OCI-LY7 (cell line): ENCODE results near the gene TMEM255B. TPM values are rescaled to one million over a fixed set of nuclear protein-coding genes. Genes with fewer than 3 reads are reported as not detected.

Experiments used
- BruUV-seq: library from RNA; stranded (reverse); fragments of 400-500 nt; replicated peaks from 2 replicates; lab custom pipeline; 2021; lab: Mats Ljungman, UMichigan
- CTCF ChIA-PET: fragments of 300-600 bp; sonication (Branson Sonifier 250); formaldehyde crosslinking; loops from one replicate; lab custom pipeline; 2022; ENCODE audit warnings: antibody characterized with exemption; ENCODE audit not compliant: unreplicated experiment; lab: Charles Lee
- POLR2A ChIA-PET: fragments of 300-600 bp; sonication (Branson Sonifier 250); formaldehyde crosslinking; loops from one replicate; lab custom pipeline; 2022; ENCODE audit warnings: antibody characterized with exemption; lab: Charles Lee
- DNase-seq: peaks from one replicate; pipeline ENCODE4 v3.0.0-alpha.2; 2015; ENCODE audit warnings: low spot score
- H2AFZ ChIP-seq: fragments of 200-600 bp; sonication (generic), shearing (Covaris generic); 2 replicates; pipeline ENCODE4 v1.6.1; 2014; ENCODE audit warnings: mild to moderate bottlenecking, antibody characterized with exemption, low read length, moderate library complexity
- H3K27ac ChIP-seq: fragments of 200-600 bp; sonication (generic); 2 replicates; pipeline ENCODE4 v1.5.1; 2014; ENCODE audit warnings: mixed run types, low read depth, mild to moderate bottlenecking, moderate library complexity, low read length, inconsistent platforms; ENCODE audit not compliant: poor library complexity, severe bottlenecking
- H3K36me3 ChIP-seq: fragments of 200-600 bp; sonication (generic); 2 replicates; pipeline ENCODE4 v1.6.1; 2014; ENCODE audit warnings: mild to moderate bottlenecking, antibody characterized with exemption, low read length, moderate library complexity, mixed read lengths; ENCODE audit not compliant: insufficient read depth
- H3K4me1 ChIP-seq: fragments of 200-600 bp; sonication (generic); 2 replicates; pipeline ENCODE4 v1.5.1; 2014; ENCODE audit warnings: mild to moderate bottlenecking, low read length; ENCODE audit not compliant: insufficient read depth, poor library complexity, severe bottlenecking
- H3K4me2 ChIP-seq: fragments of 200-600 bp; sonication (generic); 2 replicates; pipeline ENCODE4 v1.6.1; 2014; ENCODE audit warnings: mild to moderate bottlenecking, low read length
- H3K4me3 ChIP-seq: fragments of 200-600 bp; sonication (generic); 2 replicates; pipeline ENCODE4 v1.5.1; 2014; ENCODE audit warnings: mild to moderate bottlenecking, low read depth, low read length; ENCODE audit not compliant: poor library complexity, severe bottlenecking
- H3K79me2 ChIP-seq: fragments of 200-600 bp; sonication (generic); 2 replicates; pipeline ENCODE4 v1.6.1; 2016; ENCODE audit warnings: low read depth, mild to moderate bottlenecking, low read length, moderate library complexity, mixed read lengths; ENCODE audit not compliant: insufficient read depth
- H3K9me2 ChIP-seq: fragments of 200-600 bp; sonication (generic); 2 replicates; pipeline ENCODE4 v1.6.1; 2016; ENCODE audit warnings: mild to moderate bottlenecking, low read length, mixed read lengths; ENCODE audit not compliant: insufficient read depth
- H3K9me3 ChIP-seq: fragments of 200-600 bp; sonication (generic); 2 replicates; pipeline ENCODE4 v1.6.1; 2014; ENCODE audit warnings: mild to moderate bottlenecking, mixed run types, low read length, mixed read lengths
- H4K20me1 ChIP-seq: fragments of 200-600 bp; sonication (generic); 2 replicates; pipeline ENCODE4 v1.6.1; 2014; ENCODE audit warnings: mild to moderate bottlenecking, antibody characterized with exemption, low read length, moderate library complexity, mixed read lengths; ENCODE audit not compliant: insufficient read depth
- EZH2phosphoT487 ChIP-seq: fragments of 200-600 bp; sonication (generic); IDR thresholded peaks from 2 replicates; pipeline ENCODE4 v1.6.1; 2018; ENCODE audit warnings: low read depth, borderline replicate concordance, mild to moderate bottlenecking, mixed run types, antibody characterized with exemption, low read length, moderate library complexity, mixed read lengths
- intact Hi-C: fragments of 100-400 bp; cut with micrococcal nuclease; formaldehyde crosslinking; loops from one replicate; pipeline ENCODE4 v1.10.0; 2022; ENCODE audit not compliant: unreplicated experiment
- total RNA-seq, 2 experiments: library from RNA; depleted of rRNA in 1 of 2; stranded (reverse); fragments of >200 nt in 1 of 2; shearing (Covaris generic) in 1 of 2; gene quantifications; 2 replicates each; pipeline ENCODE4 v1.2.3, GENCODE V29; 2014 to 2022
- TF ChIP-seq, protein P1 (sequence below): fragments of 200-600 bp; sonication (generic); conservative IDR thresholded peaks from 2 replicates; pipeline ENCODE4 v1.5.1; 2014; ENCODE audit warnings: mild to moderate bottlenecking, antibody characterized with exemption, low read length, moderate library complexity, mixed read lengths

The TMEM255B gene
- total RNA-seq, 2 experiments from 2014 or later = 2.6 to 6.8 TPM

DNA sequence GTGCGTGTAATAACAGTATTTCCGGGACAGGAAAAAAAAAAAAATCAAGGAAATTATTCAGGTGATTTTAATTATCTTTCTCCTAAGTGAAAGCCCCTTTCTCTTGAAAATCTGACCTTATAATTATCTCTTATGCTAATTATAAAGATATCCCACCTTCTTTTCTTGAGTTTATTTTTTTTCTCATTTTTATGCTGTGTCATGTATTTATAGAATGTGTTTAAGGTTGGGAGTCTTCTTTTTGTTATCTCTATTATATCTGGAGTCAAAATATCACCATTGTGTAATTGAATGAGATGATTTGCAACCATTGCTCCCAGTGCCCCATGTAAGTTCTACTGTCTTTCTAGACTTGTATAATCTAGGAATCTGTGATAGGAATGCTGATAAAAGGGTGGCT is 3.0 kb downstream of the TMEM255B start:
- Histone ChIP-seq H4K20me1 (no peaks in the 10 kb centered on the region), H3K36me3 (no peaks in the 10 kb centered on the region), H2AFZ (no peak overlapping the region), H3K9me2 (no peaks in the 10 kb centered on the region), H3K4me1 (no peaks in the 10 kb centered on the region), H3K9me3 (no peaks in the 10 kb centered on the region), H3K4me2 (no peak overlapping the region), H3K27ac (no peak overlapping the region), H3K4me3 (no peak overlapping the region), H3K79me2 (no peaks in the 10 kb centered on the region)
- no peak for TF ChIP-seq EZH2phosphoT487
- TF ChIP-seq, protein P1, sequence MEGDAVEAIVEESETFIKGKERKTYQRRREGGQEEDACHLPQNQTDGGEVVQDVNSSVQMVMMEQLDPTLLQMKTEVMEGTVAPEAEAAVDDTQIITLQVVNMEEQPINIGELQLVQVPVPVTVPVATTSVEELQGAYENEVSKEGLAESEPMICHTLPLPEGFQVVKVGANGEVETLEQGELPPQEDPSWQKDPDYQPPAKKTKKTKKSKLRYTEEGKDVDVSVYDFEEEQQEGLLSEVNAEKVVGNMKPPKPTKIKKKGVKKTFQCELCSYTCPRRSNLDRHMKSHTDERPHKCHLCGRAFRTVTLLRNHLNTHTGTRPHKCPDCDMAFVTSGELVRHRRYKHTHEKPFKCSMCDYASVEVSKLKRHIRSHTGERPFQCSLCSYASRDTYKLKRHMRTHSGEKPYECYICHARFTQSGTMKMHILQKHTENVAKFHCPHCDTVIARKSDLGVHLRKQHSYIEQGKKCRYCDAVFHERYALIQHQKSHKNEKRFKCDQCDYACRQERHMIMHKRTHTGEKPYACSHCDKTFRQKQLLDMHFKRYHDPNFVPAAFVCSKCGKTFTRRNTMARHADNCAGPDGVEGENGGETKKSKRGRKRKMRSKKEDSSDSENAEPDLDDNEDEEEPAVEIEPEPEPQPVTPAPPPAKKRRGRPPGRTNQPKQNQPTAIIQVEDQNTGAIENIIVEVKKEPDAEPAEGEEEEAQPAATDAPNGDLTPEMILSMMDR = no peak
- intact Hi-C loops = no loop called here
- ChIA-PET POLR2A (no interaction called here), CTCF (no interaction called here)
- DNase-seq = no peak
- BruUV-seq = no TSS peak

DNA sequence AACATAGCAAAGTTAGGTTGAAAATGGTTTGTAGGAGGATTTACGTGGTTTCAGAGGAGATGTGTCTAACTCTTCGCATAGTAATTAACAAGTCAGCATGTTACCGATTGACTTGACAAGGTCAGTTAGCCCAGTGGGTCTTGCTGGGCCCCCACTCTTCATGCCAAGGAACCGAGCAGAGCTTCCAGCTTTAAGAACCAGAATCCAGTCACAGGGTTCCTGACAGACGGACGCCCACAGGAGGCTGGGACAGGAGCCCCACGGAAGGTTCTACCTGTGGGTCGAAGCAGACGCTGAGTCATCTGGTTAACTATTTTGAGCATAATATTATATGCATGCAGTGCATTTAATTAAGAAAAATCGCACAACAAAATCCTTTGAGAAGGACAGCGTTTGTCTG is 3.5 kb downstream of the TMEM255B start:
- H3K79me2 ChIP-seq = no peaks in the 10 kb centered on the region
- no peaks in the 10 kb centered on the region for H4K20me1 ChIP-seq
- no peak overlapping the region for H2AFZ ChIP-seq
- H3K9me2 ChIP-seq = no peaks in the 10 kb centered on the region
- DNase-seq = no peak
- no TSS peak for BruUV-seq
- H3K27ac ChIP-seq = no peak overlapping the region
- H3K4me2 ChIP-seq = no peak overlapping the region
- no peak overlapping the region for H3K4me3 ChIP-seq
- ChIA-PET POLR2A (no interaction called here), CTCF (no interaction called here)
- H3K36me3 ChIP-seq = no peaks in the 10 kb centered on the region
- H3K9me3 ChIP-seq = no peaks in the 10 kb centered on the region
- TF ChIP-seq, protein P1 = no peak
- TF ChIP-seq EZH2phosphoT487 = no peak
- H3K4me1 ChIP-seq = no peaks in the 10 kb centered on the region
- intact Hi-C loops = no loop called here

DNA sequence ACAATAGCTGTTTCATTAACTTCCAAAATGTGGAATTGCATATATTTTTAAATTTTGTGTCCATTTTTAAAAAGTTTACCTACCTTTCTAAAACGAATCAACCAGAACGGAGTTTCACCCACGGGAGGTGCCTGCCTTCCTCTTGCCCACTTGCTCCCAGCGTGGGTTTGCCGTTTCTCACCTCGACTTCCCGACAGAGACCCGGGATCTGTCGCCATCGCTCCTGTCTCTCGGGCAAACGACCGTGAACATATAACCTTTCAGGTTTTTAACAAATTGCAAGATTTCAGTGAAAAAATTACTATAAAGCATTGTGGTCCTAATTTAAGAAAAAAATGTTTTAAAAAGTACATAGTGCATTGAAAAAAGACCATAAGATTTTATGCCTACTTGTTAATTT is 4.2 kb downstream of the TMEM255B start:
- CTCF ChIA-PET = no interaction called here

More for the DNA sequence above, 4.2 kb downstream of the TMEM255B start:
- Histone ChIP-seq H3K79me2 (no peaks in the 10 kb centered on the region), H3K4me3 (no peak overlapping the region), H3K4me2 (no peak overlapping the region), H3K27ac (no peak overlapping the region), H4K20me1 (no peaks in the 10 kb centered on the region), H3K36me3 (no peaks in the 10 kb centered on the region), H2AFZ (no peak overlapping the region), H3K9me3 (no peaks in the 10 kb centered on the region), H3K4me1 (no peaks in the 10 kb centered on the region), H3K9me2 (no peaks in the 10 kb centered on the region)
- TF ChIP-seq EZH2phosphoT487 = no peak
- TF ChIP-seq, protein P1 = no peak
- BruUV-seq = no TSS peak
- DNase-seq = no peak
- POLR2A ChIA-PET = no interaction called here
- intact Hi-C loops = no loop called here
